Raji (cell line): ENCODE measurements around the gene LDB2.

Source experiments
- POLR2A ChIP-seq: IDR thresholded peaks from 2 replicates; pipeline ENCODE4 v1.6.1; 2011; ENCODE audit warnings: low read depth, low read length, control low read depth; ENCODE audit not compliant: insufficient read depth

The LDB2 gene

DNA sequence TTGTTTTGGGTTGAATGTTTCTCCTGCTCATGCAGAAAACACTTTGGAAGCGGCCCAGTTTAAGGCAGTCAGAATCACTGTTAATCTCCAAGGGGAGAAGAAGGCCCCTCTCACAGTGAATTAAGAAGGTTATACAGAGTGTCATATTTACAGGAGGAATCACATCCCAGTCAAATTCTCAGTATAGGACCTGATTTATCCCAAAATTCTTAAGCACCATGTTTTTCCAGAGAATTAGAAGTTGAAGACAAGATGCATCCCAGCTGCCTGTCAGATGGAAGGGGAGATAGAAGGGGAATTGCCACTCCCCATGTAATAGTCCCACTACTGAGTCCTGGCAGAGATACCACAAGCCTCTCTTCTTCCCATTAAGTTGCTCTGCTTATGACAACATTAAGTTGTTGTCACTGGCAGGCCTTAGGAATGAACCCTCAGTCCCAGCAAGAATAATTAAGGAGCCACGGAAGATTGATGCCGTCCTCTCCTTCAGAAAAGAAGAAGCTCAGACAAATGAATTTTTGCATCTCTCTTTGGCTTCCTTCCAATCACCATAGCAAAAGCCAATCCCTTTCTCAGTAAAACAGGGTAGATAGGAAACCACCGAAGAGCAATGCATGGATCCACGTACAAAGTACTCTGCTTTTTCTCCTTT, 138.4 kb downstream of the LDB2 start:
- no peak for TF ChIP-seq POLR2A

DNA sequence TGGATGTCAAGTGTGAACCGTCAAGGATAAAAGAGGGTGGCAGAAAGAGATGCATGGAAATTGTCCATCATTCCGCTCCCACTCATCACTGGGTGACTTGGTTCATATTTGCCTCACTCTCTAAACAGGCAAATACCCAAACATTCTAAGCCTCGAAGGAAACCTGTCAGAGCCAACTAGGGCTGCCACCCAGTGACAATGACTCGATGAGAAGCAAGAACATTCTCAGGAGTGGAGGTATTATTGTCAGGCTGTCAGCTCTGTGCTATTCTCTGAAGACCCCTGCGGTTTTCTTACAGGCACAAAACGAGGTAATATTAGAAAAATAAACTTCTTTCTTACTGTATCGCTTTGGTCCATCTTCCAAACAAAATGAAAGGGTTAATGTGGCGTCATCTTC, 139.6 kb downstream of the LDB2 start:
- TF ChIP-seq POLR2A, result no peak

DNA sequence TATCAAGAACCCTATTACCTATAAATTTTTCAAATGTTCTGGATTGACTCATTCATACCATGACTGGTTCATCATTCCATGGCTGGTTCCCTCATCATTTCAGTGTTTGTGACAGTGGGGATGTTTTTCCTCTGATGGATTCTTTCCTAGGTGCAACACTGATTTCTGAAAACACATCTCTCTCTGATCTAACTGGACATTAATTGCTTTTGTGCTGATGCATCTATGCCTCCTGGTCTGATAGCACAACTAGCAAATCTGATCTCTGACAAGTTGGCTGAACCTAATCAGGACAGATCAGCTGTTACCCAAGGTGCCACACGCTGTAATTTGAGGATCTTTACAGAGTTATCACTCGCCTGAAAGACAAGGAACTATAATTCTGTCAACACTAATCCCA, 140.2 kb downstream of the LDB2 start:
- no peak for TF ChIP-seq POLR2A

DNA sequence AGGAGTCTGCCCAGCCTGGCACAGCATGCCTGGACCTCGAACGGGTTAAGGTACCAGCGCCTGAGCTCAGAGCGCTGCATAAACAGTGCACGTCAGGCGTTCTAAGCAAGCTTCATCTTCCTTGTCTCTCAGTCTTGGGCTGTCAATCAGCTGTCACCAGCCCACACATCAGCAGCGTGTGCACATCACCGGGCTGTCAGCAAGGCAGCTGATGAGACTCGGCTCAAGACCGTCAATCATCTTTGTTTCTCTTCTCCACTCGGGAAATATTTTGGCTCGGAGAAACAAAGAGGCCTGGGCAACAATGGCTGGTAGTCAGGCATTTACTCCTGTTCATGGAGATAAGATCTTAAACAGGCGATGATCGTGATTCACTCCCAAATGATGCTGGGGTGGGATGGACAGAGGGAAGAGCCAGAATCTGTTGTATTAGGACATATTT, 141.3 kb downstream of the LDB2 start:
- TF ChIP-seq POLR2A, result no peak

DNA sequence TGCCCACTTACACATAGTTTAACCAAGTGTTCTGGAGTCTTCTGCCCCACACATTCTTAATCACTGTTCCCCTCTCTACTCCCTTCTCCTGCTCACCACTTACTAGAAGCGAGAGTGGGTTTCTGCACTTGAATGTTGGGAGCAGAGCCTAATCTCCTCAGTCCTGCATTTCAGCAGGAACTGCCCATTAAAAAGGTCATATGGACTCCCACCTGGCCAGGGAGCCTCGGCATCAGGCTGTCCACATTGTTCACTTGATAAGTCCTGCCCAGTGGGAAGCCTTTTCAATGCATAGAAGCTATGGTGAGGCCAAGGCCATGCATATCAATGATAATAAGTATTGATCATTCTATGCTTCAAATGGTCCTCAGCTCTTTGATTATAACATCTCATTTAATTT, 144.3 kb downstream of the LDB2 start:
- TF ChIP-seq POLR2A, result no peak

DNA sequence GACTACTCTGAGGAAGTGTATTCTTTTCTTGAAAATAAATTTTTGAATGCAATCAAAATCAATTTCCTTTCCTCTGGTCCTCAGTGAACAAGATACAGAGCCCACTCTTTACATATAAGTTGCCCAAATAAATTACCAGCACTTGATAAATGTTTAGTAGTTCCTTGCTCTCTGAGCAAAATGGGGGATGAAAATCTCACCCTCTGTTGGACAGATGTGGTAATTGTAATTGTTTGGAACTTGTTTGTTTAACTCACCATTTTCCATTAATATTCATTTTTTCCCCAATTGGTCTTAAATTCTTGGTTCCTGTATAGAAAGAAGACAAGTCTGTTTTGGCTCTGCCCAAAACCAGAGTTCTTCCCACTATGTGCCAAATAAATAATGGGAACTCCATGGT, 146.3 kb downstream of the LDB2 start:
- no peak for TF ChIP-seq POLR2A

DNA sequence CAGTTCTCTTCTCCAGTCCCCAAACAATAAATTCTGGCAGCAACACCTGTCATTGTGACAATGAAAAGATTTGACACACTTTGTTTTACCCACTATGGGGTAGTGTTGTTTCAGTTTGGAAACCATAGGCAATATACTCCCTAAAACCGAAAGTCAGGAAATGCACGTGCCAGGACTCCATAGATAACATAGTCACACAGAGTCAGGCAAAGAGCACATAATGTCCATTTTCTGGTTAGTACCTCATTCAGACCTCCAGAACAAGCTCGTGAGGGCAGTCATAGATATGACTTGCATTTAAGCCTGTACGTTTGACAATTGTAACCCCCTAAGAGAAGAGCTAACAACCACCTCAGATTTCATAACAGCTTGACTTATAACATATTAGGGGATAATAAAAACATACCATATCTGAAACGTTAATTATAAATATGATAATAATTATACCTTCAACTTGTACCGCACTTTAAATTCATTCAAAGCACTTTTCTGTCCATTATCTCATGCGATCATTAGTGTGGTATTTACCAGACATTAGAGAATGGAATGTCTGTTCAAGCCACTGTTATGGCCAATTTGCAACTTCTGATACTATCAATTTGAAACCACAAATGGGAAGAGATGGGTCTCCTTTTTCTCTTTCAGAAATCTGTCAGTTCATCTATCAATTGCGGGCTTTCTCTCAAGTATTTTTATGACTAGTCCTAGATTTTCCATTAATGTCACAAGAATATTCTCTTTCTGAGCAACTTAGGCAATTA, 147.4 kb downstream of the LDB2 start:
- TF ChIP-seq POLR2A, result no peak

DNA sequence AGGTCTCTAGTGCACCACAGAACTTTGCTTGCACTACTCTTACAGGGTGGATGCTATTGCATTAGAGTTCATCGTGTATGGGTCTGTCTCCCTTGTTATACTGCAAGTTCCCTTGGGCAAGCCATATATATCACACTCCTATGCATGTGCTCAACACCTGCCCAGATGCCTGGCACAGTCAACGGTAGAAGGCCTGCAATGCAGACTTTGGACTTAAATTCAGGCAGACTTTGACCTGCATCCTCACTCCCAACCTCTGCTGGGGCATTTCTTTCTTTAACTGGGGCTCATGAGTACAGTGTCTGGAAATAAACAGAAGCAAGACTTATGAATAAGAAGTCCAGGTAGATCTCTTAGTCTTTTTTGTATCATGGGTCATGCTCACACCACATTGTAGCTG, 148.2 kb downstream of the LDB2 start:
- TF ChIP-seq POLR2A, result no peak

DNA sequence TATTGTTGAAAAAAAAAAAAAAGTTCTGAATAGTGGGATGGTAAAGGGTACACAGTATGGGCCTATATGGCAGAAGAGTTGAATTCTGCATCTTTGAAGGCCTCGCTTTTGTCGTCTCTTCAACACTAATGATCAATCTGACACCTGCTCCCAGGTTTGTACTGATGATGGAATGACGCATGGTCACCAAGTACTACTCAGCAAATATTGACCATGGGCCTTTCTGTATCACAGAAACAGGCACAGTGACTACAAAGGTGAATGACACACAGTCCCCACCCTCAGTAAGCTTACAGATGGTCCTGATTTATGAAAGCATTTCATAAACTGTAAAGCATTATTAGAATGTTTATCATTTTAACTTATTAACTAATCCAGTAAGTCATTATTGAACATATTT, 152.6 kb downstream of the LDB2 start:
- no peak for TF ChIP-seq POLR2A

DNA sequence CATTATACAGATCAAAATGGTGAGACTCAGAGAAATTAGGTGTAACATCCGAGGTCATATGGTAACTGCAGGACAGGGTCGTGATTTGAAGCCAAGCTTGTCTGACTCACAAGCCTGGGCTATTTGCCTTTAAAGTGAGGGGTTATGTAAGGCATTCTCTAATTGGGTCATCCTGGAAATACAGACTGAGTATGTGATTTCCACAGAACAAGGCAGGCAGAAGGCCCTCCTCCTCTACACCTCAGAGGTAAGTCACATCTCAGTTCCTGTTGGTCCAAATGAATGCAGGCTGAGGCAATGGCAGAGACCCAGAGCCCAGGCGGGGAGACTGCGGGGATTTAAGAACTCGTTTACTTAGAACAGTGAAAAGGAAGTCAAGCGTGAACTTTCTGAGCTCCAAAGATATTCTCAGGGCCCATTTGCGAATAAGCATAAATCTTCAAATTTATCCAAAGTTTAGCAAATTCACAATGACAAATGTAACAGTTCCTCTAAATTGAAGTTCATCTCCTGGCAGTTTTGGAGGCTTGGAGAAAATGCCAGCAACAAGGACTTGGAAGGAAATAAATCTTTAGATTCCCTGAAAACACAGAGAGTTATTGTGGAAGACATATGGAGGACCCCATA, 153.3 kb downstream of the LDB2 start:
- TF ChIP-seq POLR2A, result no peak

DNA sequence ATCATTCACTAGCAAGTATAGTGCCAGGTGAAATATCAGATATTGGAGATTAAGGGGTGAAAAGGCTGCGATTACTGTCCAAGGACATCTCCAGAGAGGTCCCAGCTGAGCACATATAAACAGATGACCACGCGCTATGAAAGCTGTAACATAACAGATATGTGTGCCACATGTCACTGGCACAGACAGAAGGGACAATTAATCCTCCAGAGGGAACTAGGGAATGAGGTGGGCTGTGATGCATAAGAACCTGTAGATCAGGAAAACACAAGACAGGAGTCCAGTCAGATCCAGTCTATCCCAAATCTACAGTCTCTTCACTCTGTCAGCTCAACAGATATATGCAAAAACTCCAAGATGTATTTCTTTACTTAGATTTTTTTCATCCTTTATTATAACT, 157.2 kb downstream of the LDB2 start:
- TF ChIP-seq POLR2A, result no peak

DNA sequence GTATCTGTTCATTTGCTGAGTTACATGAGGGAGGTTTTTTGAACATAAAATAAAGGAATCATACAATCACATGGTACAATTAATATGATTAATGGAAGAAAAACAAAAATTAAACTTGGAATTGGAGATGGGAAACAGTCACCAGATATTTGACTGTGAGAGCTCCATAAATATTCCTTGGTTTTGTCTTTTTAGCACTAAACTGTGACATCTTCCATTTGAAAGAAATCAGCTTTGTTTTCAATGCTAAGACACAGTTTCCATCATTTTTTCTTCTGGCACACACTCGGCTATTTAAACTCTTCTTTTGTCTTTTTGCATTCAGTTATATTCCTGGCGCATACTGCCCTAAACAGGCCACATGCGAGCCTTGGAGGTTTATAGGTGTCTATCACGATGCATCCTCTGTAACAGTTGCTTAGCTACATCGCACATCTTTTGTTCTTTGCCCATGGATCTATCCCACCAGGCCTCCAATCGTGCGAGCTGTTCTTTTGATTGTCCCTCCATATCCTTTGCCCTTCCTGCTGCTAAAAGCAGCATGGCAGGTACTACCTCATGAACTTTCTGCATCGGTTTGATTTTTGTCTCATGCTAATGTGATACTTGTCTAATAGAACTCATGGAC, 158.3 kb downstream of the LDB2 start:
- no peak for TF ChIP-seq POLR2A

DNA sequence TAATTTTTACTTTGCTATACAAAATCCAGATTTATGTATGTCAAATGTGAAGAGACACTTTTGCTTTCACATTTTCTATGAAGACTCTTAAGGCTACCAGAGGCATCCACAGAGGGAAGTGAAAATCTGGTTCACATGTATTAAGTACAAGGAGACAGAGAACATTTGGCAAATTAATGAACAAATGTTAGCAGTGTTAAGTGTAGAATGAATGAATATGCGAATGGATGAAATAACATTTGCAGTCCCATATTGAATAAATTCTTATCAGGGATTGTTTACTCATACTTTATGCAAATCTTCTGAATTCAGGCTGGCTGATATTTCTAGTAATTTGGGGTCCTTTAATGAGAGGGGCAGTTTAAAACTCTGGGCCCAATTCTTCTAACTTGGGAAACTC, 159.9 kb downstream of the LDB2 start:
- no peak for TF ChIP-seq POLR2A

DNA sequence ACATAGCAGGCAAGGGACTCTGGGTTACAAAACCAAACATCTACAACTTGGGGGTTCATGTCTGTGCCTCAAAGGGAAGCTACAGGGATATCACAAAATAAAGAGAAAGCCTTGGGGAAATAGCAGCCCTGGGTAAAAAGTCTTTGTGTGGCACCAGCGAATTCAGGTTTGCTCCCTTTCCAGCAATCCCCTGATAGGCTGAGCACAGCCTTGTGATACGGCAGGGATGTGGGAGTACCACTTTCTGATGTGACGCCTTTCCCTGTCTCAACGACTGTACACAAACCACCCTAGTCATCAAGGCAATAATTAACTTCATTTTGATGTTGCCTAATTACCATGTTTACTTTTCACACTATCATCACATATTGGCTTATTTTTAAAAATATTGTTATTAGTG, 164.9 kb downstream of the LDB2 start:
- no peak for TF ChIP-seq POLR2A

DNA sequence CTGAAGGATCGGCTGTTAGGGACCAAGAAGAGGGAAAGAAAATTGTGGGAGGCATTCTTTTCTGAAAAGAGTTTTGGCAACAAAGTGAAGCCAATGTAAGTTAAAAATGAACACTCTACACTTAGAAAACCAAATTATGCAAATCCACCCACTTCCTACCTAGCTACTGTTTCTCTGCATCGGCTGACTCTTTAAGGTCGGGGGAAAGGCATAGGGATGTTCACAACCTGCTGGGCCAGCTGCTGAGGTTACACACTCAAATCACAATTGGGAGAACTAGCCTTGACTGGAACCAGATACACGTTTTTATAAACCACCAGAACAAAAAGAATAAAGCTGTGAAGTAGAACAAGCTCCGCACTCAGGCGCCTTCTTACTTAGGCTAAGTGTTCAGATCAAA, 165.7 kb downstream of the LDB2 start:
- no peak for TF ChIP-seq POLR2A

DNA sequence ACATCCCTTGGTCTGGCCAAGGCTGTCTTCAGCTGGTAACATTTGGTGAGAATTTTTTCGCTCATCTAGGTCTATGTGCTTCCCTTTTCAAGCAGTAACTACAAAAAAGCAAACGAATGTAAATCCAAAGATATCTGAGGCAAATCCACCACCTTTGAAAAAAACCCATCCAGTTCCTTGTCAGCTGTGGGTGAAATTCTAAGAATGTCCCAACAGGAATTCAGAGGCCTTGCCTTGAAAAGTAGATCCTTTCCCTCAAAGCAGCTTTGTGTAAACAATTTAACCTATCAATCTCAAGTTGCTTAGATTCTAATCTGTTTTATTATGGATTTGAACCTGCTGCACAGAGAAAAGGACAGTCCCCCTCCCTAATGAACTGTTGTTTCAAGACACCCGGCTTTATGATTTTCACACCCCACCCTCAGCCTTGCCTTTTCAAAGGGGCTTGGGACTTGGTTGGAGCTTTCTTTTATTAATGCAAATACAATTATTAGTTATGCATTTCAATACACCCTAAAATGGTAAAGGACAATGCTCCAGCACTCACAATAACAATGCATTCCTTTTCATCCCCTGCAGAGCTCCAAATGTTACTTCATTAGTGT, 166.6 kb downstream of the LDB2 start:
- TF ChIP-seq POLR2A, result no peak

DNA sequence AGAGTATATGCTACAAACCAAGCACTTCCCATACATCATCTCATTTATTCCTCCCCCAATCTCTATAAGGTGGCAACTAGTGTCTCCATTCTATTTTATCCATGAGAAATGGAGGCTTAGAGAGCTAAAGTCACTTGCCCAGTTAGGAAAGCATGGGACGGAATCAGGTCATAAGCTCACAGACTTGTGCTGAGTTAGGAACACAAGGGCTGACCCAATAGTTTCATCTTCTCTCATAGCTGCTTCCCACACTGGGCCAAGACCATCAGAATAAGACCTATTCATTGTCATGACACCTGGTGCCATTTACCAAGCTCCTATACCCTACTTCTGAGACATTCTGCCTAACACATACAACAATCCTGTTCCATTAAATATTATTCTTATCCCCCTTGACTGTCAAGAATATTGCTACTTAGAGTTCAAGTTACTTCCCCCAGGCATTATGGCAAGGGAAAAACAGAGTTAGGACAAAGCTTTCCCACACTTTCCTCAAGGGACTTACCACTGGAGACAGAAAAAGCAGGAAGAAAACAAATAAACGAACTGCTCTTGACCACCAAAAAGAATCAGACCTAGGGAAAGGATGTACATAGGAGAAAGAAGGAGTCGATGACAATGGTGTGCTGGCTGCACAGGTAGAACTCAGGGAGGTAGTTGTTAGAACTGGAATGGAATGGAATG, 167.8 kb downstream of the LDB2 start:
- TF ChIP-seq POLR2A, result no peak
